LHCN-M2 (cell line): ENCODE results near the gene NBPF19. TPM values are rescaled to one million over a fixed set of nuclear protein-coding genes. Genes with fewer than 3 reads are reported as not detected.
A peak's percentile ranks its signal among the peaks of the same experiment; 100 is the strongest.
"Not testable (repeated sequence)": the region's sequence is repeated elsewhere in the genome, so short reads cannot be mapped to it uniquely, and the experiment has no call there.

Experiments used
- DNase-seq: peaks from one replicate; pipeline ENCODE4 v3.0.0-alpha.2; 2012; ENCODE audit warnings: low read depth
- polyA plus RNA-seq: library from polyadenylated mRNA; unstranded; fragments of >200 nt; gene quantifications from one replicate; pipeline ENCODE4 v1.2.1, GENCODE V29; 2012; ENCODE audit warnings: missing spikeins
- total RNA-seq: library from RNA; depleted of rRNA; stranded (reverse); fragments of >200 nt; gene quantifications from 2 replicates; pipeline ENCODE4 v1.2.3, GENCODE V29; 2014; rRNA removed

NBPF19 gene, protein sequence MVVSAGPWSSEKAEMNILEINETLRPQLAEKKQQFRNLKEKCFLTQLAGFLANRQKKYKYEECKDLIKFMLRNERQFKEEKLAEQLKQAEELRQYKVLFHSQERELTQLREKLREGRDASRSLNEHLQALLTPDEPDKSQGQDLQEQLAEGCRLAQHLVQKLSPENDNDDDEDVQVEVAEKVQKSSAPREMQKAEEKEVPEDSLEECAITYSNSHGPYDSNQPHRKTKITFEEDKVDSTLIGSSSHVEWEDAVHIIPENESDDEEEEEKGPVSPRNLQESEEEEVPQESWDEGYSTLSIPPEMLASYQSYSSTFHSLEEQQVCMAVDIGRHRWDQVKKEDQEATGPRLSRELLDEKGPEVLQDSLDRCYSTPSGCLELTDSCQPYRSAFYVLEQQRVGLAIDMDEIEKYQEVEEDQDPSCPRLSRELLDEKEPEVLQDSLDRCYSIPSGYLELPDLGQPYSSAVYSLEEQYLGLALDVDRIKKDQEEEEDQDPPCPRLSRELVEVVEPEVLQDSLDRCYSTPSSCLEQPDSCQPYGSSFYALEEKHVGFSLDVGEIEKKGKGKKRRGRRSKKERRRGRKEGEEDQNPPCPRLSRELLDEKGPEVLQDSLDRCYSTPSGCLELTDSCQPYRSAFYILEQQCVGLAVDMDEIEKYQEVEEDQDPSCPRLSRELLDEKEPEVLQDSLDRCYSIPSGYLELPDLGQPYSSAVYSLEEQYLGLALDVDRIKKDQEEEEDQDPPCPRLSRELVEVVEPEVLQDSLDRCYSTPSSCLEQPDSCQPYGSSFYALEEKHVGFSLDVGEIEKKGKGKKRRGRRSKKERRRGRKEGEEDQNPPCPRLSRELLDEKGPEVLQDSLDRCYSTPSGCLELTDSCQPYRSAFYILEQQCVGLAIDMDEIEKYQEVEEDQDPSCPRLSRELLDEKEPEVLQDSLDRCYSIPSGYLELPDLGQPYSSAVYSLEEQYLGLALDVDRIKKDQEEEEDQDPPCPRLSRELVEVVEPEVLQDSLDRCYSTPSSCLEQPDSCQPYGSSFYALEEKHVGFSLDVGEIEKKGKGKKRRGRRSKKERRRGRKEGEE (N-terminal part only)
- 11.1 and 15.4 TPM in 2 replicates for total RNA-seq
- 4.3 TPM for polyA plus RNA-seq

DNA sequence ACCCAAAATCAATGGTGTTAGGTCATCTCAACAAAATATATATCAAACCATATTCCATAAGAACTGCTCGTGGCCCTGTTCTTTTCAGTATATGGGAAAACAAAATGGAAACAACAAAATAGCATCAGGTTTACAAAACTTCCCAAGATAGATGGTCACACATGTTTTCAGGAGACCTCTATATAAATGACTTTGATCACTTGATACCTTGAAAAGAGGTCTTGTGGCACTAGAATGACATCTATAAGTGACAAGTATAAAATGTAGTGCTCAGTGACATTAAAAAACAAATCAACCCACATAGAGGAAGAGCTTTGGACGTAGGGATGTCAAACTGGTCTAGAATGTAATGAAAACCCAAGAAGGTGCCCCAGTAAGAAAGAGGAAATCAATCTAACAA is at the start of gene NBPF19:
NBPF19 (plus strand) TSS at position 301 of the 400 bp plus-strand sequence. CDS start 888 bp downstream, outside the sequence.
- DNase-seq = not testable (repeated sequence)

DNA sequence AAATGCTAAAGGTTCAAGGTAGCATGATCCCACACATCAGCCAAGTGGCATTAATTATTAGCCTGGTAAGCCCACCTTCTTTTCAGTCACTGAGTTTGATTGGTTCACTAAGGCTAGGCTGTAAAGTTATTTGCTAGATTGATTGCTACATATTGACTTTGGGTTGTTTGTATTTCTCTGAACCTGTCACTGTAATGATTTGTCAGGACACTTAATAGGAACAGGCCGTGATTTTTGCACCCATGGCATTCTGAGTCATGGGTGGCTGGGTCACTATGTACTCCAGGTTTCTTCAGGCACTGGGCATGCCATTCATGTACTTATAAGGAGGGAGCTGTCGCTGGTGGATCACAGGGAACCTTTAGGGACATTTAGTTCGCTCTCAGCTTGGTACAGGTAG is 46.5 kb upstream of the NBPF19 start:
- DNase-seq = not testable (repeated sequence)

DNA sequence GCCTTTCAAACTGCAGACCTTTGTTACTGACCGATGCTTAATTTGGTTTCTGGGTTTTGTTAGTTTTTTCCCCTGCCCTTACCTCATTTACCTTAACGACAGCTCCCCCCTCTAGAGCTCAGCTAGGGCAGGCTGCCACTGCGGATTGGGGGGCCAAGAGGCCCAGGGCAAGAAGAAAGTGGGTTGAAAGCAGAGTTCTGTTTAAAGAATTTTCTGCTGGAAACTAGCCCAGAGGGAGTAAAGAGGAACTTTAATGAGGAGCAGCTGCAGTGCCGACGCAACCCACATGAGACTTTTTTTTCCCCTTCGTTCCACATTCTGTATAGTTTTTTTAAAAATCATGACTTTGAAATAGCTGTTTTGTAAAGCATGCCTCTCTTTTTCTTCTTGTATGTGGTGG is 29.4 kb upstream of the NBPF19 start:
- peak; percentile 55 for DNase-seq

DNA sequence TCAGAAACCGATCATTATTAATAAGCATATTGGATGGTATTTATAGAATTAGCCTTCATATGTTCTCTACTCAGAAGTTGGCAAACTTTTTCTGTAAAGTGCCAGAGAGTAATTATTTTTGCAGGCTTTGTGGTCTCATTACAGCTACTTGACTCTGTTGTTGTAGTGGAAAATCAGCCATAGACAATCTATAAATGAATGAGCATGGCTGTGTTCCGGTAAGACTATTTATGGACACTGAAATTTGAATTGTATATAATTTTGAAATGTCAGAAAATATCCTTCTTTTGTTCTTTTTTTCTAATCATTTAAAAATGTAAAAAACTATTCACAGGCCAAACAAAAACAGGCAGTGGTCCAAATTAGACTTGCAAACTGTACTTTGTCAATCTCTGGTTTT is 22.6 kb upstream of the NBPF19 start:
- not testable (repeated sequence) for DNase-seq

DNA sequence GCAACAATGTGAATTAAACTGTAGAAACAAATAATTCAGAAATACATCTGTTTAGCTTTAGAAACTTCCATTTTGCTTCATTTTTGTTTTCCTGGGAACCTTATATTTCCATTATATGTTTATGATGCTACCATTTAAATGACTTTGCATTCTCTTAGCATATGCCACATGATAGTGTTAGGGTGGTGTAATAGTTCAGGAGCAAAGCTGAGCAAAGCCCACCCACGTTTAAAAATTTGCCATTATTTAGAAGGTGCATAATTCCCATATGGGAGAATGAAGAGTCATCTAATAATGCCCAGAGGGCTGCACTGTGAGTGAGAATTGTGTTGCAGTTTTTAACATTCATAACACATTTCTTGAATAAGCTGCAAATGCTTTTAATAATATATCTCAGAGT is 22.2 kb upstream of the NBPF19 start:
- DNase-seq = not testable (repeated sequence)

DNA sequence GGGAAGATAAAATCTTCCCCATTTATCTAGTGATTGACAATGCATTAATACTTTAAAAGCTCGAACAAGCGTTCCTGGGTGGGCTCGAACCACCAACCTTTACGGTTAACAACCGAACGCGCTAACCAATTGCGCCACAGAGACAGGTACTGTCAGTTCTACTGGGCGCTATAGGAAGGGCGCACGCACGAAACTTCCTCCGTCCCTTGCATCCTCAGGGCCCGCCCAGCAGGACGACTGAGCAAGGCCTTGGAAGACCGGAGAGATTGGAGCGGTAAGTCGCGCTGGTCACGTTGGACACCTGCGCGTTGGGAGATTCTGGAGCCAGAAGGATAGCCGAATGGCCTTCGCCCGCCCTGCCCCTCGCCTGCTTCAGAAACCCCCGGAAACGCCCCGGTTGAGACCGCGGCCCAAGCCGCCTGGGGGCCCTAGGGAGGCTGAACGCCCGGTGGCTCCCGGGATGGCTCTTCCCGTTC is 83.5 kb downstream of the NBPF19 start:
- DNase-seq = peak; percentile 4

DNA sequence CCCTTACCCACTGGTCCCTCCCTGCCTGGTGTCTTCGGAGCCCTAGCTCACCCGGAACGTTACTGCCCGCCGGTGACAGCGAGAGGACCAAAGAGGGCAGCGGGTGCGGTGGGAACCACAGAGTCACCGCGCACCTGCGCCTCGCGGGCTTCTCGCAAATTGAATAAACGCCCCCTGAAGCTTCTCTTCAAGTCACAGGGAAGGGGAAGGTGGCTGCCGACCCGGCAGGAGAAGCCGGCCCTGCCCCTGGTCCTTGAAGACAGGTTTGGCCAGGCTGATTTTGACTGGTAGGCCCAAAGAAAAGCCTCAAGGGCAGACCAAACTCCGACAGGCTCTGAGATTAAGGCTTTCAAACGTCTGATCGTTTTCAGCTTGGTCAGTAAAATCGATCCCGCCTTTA is 87.0 kb downstream of the NBPF19 start:
- not testable (repeated sequence) for DNase-seq

DNA sequence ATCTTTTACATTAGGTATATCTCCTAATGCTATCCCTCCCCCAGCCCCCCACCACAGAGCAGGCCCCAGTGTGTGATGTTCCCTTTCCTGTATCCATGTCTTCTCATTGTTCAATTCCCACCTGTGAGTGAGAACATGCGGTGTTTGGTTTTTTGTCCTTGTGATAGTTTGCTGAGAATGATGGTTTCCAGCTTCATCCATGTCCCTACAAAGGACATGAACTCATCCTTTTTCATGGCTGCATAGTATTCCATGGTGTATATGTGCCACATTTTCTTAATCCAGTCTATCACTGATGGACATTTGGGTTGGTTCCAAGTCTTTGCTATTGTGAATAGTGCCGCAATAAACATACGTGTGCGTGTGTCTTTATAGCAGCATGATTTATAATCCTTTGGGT is 90.6 kb downstream of the NBPF19 start:
- DNase-seq = not testable (repeated sequence)

DNA sequence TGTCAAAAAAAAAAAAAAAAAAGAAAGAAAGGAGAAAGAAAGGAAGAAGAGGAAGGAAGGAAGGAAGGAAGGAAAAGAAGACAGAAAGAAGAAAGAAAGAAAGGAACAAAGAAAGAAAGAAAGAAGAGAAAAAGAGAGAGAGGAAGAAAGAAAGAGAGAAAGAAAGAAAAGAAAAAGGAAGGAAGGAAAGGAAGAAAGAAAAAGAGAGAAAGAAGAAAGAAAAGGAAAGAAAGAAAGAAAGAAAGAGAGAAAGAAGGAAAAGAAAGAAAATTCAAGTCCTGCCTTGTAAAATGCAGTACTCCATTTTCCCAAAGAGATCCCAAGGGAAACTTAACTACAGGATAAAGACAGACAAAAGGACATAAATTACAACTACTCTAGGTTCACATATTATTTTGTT is 97.9 kb downstream of the NBPF19 start:
- not testable (repeated sequence) for DNase-seq

DNA sequence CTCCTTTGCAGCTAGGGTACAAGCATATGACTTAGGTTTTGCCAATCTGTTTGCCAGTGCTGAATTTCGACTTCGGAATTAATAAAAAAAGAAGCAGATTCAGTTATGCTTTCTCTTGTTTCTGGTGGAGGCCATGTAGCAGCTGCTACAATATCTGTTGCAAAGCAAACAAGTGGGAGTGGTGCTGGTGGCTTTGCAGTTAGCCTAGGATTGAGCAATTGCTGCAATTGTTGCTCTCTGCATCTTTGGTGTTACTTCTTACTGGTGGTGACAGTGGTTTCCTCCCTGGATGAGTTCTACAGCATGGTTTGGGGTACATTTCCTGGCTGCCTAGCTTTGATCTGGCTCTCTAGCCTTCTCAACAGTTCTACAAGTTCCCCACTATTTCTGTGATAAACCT is 110.7 kb downstream of the NBPF19 start:
- peak; percentile 68 for DNase-seq

Other genes with a start within 250 kb of the NBPF19 start
- not detected in 2 replicates for gene PPIAL4C, start 108.8 kb downstream of the NBPF19 start, total RNA-seq